H1 (cell line): ENCODE data around the gene SLC30A10. TPM values are rescaled to one million over a fixed set of nuclear protein-coding genes. Genes with fewer than 3 reads are reported as not detected.
"Not testable (repeated sequence)": the region's sequence is repeated elsewhere in the genome, so short reads cannot be mapped to it uniquely, and the experiment has no call there.

ENCODE experiments used
- CTCF ChIA-PET: fragments of 300-600 bp; sonication (Branson Sonifier 250); formaldehyde crosslinking; loops from one replicate; lab custom pipeline; 2021; ENCODE audit not compliant: partially characterized antibody; lab: Charles Lee
- POLR2A ChIA-PET: fragments of 300-600 bp; sonication (Branson Sonifier 250); formaldehyde crosslinking; loops from one replicate; lab custom pipeline; 2021; ENCODE audit warnings: inconsistent platforms; ENCODE audit not compliant: partially characterized antibody; lab: Charles Lee
- DNase-seq, 2 experiments: peaks; one replicate each; pipeline versions ENCODE4 v3.0.0 to v3.0.0-alpha.2; 2010 to 2022; ENCODE audit warnings: low spot score in 2 of 2, low read depth in 1 of 2, mixed read lengths in 1 of 2
- FAIRE-seq: peaks from 2 replicates; lab custom pipeline; 2011; peaks lifted over from hg19 to GRCh38; lab: Jason Lieb, UNC
- H2AFZ ChIP-seq: 2 replicates; pipeline ENCODE4 v1.8.1; 2012; ENCODE audit warnings: low read length, inconsistent platforms
- H2AK5ac ChIP-seq: 2 replicates; pipeline ENCODE4 v1.6.1; 2013; ENCODE audit warnings: low read depth, low read length
- H2BK120ac ChIP-seq: replicated peaks from 2 replicates; pipeline ENCODE3; 2013; ENCODE audit warnings: low read depth, low read length, inconsistent platforms
- H2BK12ac ChIP-seq: 2 replicates; pipeline ENCODE4 v1.6.1; 2013; ENCODE audit warnings: low read depth, low read length
- H2BK15ac ChIP-seq: 2 replicates; pipeline ENCODE4 v1.6.1; 2013; ENCODE audit warnings: low read length
- H2BK20ac ChIP-seq: 2 replicates; pipeline ENCODE4 v1.6.1; 2013; ENCODE audit warnings: low read length
- H2BK5ac ChIP-seq: 2 replicates; pipeline ENCODE4 v1.6.1; 2013; ENCODE audit warnings: low read depth, low read length
- H3K14ac ChIP-seq: 2 replicates; pipeline ENCODE4 v1.6.1; 2013; ENCODE audit warnings: inconsistent platforms; ENCODE audit not compliant: insufficient read length
- H3K18ac ChIP-seq: 2 replicates; pipeline ENCODE4 v1.6.1; 2013; ENCODE audit warnings: low read length; ENCODE audit errors: extremely low read depth
- H3K23ac ChIP-seq: 2 replicates; pipeline ENCODE4 v1.6.1; 2013; ENCODE audit warnings: inconsistent platforms; ENCODE audit not compliant: insufficient read length
- H3K23me2 ChIP-seq: 2 replicates; pipeline ENCODE4 v1.6.1; 2013; ENCODE audit warnings: low read depth, low read length
- H3K27ac ChIP-seq: 2 replicates; pipeline ENCODE4 v1.6.1; 2011; ENCODE audit warnings: low read depth, low read length, inconsistent platforms
- H3K27me3 ChIP-seq, 4 experiments: replicated peaks in 1 of 4; 1 replicate in 1 of 4; 2 replicates in 3 of 4; pipeline versions ENCODE4 v1.6.1 to v1.8.1; 2011 to 2013; ENCODE audit warnings: low read length in 3 of 4, mild to moderate bottlenecking in 3 of 4, inconsistent platforms in 2 of 4, mixed read lengths in 2 of 4, moderate library complexity in 1 of 4; ENCODE audit not compliant: control insufficient read depth in 3 of 4, insufficient read depth in 3 of 4; ENCODE audit errors: extremely low read depth in 1 of 4
- H3K36me3 ChIP-seq, 4 experiments: 2 replicates each; pipeline versions ENCODE4 v1.6.1 to v1.8.1; 2011 to 2013; ENCODE audit warnings: mild to moderate bottlenecking in 4 of 4, low read length in 3 of 4, moderate library complexity in 2 of 4, control low read depth in 1 of 4, inconsistent platforms in 1 of 4; ENCODE audit not compliant: insufficient read depth in 4 of 4, control insufficient read depth in 2 of 4
- H3K4ac ChIP-seq: replicated peaks from 2 replicates; pipeline ENCODE3; 2013; ENCODE audit warnings: low read length, low read depth, mixed read lengths, inconsistent platforms; ENCODE audit not compliant: insufficient read length
- H3K4me1 ChIP-seq, 4 experiments: replicated peaks in 1 of 4; 1 replicate in 1 of 4; 2 replicates in 3 of 4; pipeline versions ENCODE4 v1.6.1 to v1.8.1; 2011 to 2013; ENCODE audit warnings: low read length in 3 of 4, inconsistent platforms in 2 of 4, mixed read lengths in 1 of 4; ENCODE audit not compliant: insufficient read depth in 4 of 4, control insufficient read depth in 3 of 4
- H3K4me2 ChIP-seq, 2 experiments: 2 replicates each; pipeline versions ENCODE4 v1.6.1 to v1.8.1; 2011 to 2013; ENCODE audit warnings: low read depth in 2 of 2, low read length in 2 of 2, control low read depth in 1 of 2, inconsistent platforms in 1 of 2, mild to moderate bottlenecking in 1 of 2; ENCODE audit not compliant: insufficient read depth in 1 of 2
- H3K4me3 ChIP-seq, 4 experiments: fragments of 200-600, 300-600 bp in 1 of 4; sonication (generic), shearing (Covaris generic), sonication (Bioruptor Twin) in 1 of 4; 2 replicates each; pipeline versions ENCODE4 v1.5.1 to v1.8.1; 2011 to 2016; ENCODE audit warnings: low read length in 4 of 4, low read depth in 3 of 4, control low read depth in 2 of 4, inconsistent platforms in 2 of 4, mild to moderate bottlenecking in 2 of 4, mixed read lengths in 1 of 4, moderate library complexity in 1 of 4; ENCODE audit not compliant: insufficient read depth in 2 of 4; ENCODE audit errors: extremely low read depth in 1 of 4
- H3K56ac ChIP-seq: replicated peaks from 2 replicates; pipeline ENCODE3; 2013; ENCODE audit warnings: low read depth, mild to moderate bottlenecking, mixed read lengths, low read length, inconsistent platforms; ENCODE audit not compliant: insufficient read length
- H3K79me1 ChIP-seq: 2 replicates; pipeline ENCODE4 v1.6.1; 2013; ENCODE audit warnings: low read depth, low read length, control low read depth
- H3K79me2 ChIP-seq, 2 experiments: 2 replicates each; pipeline versions ENCODE4 v1.6.1 to v1.8.1; 2012 to 2013; ENCODE audit warnings: low read length in 2 of 2, mild to moderate bottlenecking in 2 of 2, inconsistent platforms in 1 of 2; ENCODE audit not compliant: insufficient read depth in 2 of 2, control insufficient read depth in 1 of 2
- H3K9ac ChIP-seq, 4 experiments: replicated peaks in 1 of 4; 1 replicate in 1 of 4; 2 replicates in 3 of 4; pipeline versions ENCODE4 v1.6.1 to v1.8.1; 2011 to 2013; ENCODE audit warnings: low read depth in 3 of 4, low read length in 3 of 4, control low read depth in 2 of 4, mild to moderate bottlenecking in 2 of 4, moderate library complexity in 2 of 4, inconsistent platforms in 1 of 4; ENCODE audit errors: extremely low read depth in 1 of 4
- H3K9me3 ChIP-seq, 2 experiments: 2 replicates each; pipeline versions ENCODE4 v1.6.1 to v1.8.1; 2012 to 2013; ENCODE audit warnings: mild to moderate bottlenecking in 2 of 2, moderate library complexity in 2 of 2, control low read depth in 1 of 2, inconsistent platforms in 1 of 2, low read depth in 1 of 2, low read length in 1 of 2, mixed read lengths in 1 of 2; ENCODE audit not compliant: insufficient read depth in 2 of 2
- H4K20me1 ChIP-seq, 2 experiments: replicated peaks in 1 of 2; 2 replicates each; pipeline versions ENCODE3 to v1.8.1; 2011 to 2013; ENCODE audit warnings: inconsistent platforms in 2 of 2, low read length in 2 of 2, mild to moderate bottlenecking in 1 of 2; ENCODE audit not compliant: insufficient read depth in 2 of 2, control insufficient read depth in 1 of 2
- H4K5ac ChIP-seq: 2 replicates; pipeline ENCODE4 v1.6.1; 2013; ENCODE audit warnings: low read length, low read depth, mixed read lengths, inconsistent platforms; ENCODE audit not compliant: insufficient read length
- H4K8ac ChIP-seq: 2 replicates; pipeline ENCODE4 v1.8.0; 2013; ENCODE audit warnings: mild to moderate bottlenecking, moderate library complexity, low read length, inconsistent platforms; ENCODE audit not compliant: insufficient read depth; ENCODE audit errors: extremely low read depth
- H4K91ac ChIP-seq: replicated peaks from 2 replicates; pipeline ENCODE3; 2013; ENCODE audit warnings: low read length, mixed read lengths, inconsistent platforms; ENCODE audit not compliant: insufficient read length
- HDAC6 ChIP-seq: IDR thresholded peaks from one replicate; pipeline ENCODE4 v1.7.1; 2012; ENCODE audit warnings: low read depth, mild to moderate bottlenecking, inconsistent platforms, low read length, moderate library complexity
- JUND ChIP-seq: IDR thresholded peaks from 2 replicates; pipeline ENCODE4 v1.6.1; 2011; ENCODE audit warnings: mild to moderate bottlenecking, improper control_type of control experiment, low read length
- RFX5 ChIP-seq: IDR thresholded peaks from 2 replicates; pipeline ENCODE4 v1.6.1; 2011; ENCODE audit warnings: low read depth, low read length, improper control_type of control experiment, borderline replicate concordance
- SIX5 ChIP-seq: IDR thresholded peaks from 2 replicates; pipeline ENCODE4 v1.6.1; 2011; ENCODE audit warnings: mild to moderate bottlenecking, low read depth, low read length
- TCF12 ChIP-seq: IDR thresholded peaks from 2 replicates; pipeline ENCODE4 v1.6.1; 2011; ENCODE audit warnings: low read depth, mild to moderate bottlenecking, low read length
- WGBS, 2 experiments: shearing (Covaris generic) in 1 of 2; methylation state at CpG; one replicate each; pipeline versions ENCODE4 v1.1.6 to v1.1.7; 2013 to 2015; ENCODE audit warnings: low lambda C conversion rate in 2 of 2, mixed read lengths in 2 of 2, inconsistent platforms in 1 of 2, low coverage in 1 of 2, missing lambda C conversion rate in 1 of 2; ENCODE audit not compliant: insufficient replicate concordance in 2 of 2, insufficient coverage in 1 of 2, insufficient read length in 1 of 2; ENCODE audit errors: extremely low coverage in 1 of 2, missing lambda C conversion rate in 1 of 2; 5-methylcytosine and 5-hydroxymethylcytosine counted together
- polyA plus RNA-seq, 7 experiments: library from polyadenylated mRNA; depleted of rRNA in 3 of 7; stranded (reverse) in 5 of 7; unstranded in 2 of 7; fragments of >200 nt in 5 of 7; fragments of 200-250 nt in 2 of 7; gene quantifications; 1 replicate in 5 of 7; 2 replicates in 1 of 7; 4 replicates in 1 of 7; pipeline versions ENCODE4 v1.2.1 to v1.2.3, GENCODE V29; 2011 to 2013; ENCODE audit warnings: missing spikeins in 2 of 7, mixed read lengths in 2 of 7
- total RNA-seq: library from RNA; stranded (reverse); fragmentation: NEBNext Ultra II Directional; extraction: Animal tissue kit (Norgen Biotek cat#: 25700); gene quantifications from 2 replicates; pipeline ENCODE4 v1.2.1, GENCODE V29; 2021

The SLC30A10 gene
- total and polyA plus RNA-seq, 2 of the 8 experiments (the other 6 are each of a cell fraction or from before 2014, with no cell fraction given): 0.23 to 0.61 TPM

DNA sequence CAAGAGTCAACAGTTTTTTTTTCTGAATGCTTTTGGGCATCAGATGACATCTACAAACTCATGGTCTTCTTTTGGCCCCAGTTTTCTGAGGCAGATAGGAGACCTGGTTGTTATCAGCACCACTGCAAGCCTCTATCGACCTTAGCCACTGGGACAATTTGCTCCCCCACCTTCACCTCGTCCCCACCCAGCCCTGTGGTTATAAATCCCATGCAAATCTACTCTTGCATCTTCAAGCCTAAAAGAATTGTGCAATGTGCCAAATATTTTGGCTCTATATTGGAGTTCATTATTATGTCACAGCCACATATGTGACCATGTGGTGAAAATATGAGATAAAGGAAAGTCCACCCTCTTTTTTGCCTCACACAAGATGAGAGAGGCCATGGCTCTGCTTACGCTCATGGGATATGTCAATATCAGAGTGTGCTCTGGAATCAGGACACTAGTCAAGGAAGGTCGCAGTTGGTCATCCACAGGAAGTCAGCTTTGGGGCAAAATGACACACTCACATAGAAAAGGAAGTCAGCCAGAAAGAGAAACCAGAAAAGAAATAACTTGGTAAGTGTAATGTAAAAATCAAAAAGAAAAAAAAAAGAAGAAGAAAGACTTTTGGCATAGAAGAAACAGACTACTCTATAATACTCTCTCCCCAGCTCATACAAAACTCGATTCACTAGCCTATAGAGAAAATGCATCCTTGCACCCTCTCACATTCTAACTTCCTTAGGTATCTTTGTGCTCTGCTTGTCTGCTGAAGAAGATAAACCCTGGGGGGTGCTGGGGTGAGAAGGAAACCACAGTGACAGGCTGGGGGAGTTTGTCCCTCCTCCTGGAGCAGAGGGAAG is 21.2 kb downstream of the SLC30A10 start (continued):
- TF ChIP-seq JUND (no peak), TCF12 (no peak), RFX5 (no peak), HDAC6 (no peak), SIX5 (no peak)

DNA sequence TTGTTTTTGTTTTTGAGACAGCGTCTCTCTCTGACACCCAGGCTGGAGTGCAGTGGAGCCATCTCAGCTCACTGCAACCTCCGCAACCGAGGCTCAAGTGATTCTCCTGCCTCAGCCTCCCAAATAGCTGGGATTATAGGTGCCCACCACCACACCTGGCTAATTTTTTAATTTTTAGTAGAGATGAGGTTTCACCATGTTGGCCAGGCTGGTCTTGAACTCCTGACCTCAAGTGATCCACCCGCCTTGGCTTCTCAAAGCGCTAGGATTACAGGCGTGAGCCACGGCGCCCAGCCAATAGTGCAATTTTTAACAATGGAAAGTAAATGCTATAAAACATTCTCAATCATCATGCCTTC is 21.8 kb downstream of the SLC30A10 start:
- POLR2A ChIA-PET, FAIRE-seq, H4K91ac ChIP-seq: not testable (repeated sequence)

More for the DNA sequence above, 21.8 kb downstream of the SLC30A10 start:
- 89% methylated on average over 8 of the region's 8 CpGs; no CpG with 5 or more reads in 1 of the 2 experiments for WGBS, 2 experiments
- H2BK15ac ChIP-seq, H3K4me3 ChIP-seq, H3K9me3 ChIP-seq, H3K27ac ChIP-seq, H3K56ac ChIP-seq, H3K23ac ChIP-seq, H2AFZ ChIP-seq, H4K5ac ChIP-seq, H3K9ac ChIP-seq, H3K14ac ChIP-seq, H2BK20ac ChIP-seq, H3K4ac ChIP-seq, H3K27me3 ChIP-seq, H3K4me1 ChIP-seq, H3K4me2 ChIP-seq, H3K36me3 ChIP-seq, DNase-seq, H3K79me2 ChIP-seq, CTCF ChIA-PET, H4K20me1 ChIP-seq, H2BK5ac ChIP-seq, H2BK12ac ChIP-seq, H3K23me2 ChIP-seq, H2AK5ac ChIP-seq, H2BK120ac ChIP-seq, H3K18ac ChIP-seq, H4K8ac ChIP-seq, H3K79me1 ChIP-seq: not testable (repeated sequence)
